M059J (cell line): ENCODE data around the gene RRP1B. TPM values are rescaled to one million over a fixed set of nuclear protein-coding genes. Genes with fewer than 3 reads are reported as not detected.

Experiments used
- DNase-seq: peaks from one replicate; pipeline ENCODE4 v3.0.0-alpha.2; 2012; ENCODE audit warnings: low read depth
- total RNA-seq: library from RNA; depleted of rRNA; stranded (reverse); fragments of >200 nt; shearing (Covaris generic); gene quantifications from 2 replicates; pipeline ENCODE4 v1.2.3, GENCODE V29; 2014

Gene RRP1B
- total RNA-seq, 1 experiment from 2014 or later: 42.8 TPM

- no peak for DNase-seq
Observed at GRCh38 chr21:43639470-43640353, 19.6 kb upstream of the RRP1B start.

GRCh38 chr21:43640400-43640799 lies 19.0 kb upstream of the RRP1B start:
- DNase-seq: no peak

- no peak for DNase-seq
Observed at GRCh38 chr21:43643193-43643592, 16.2 kb upstream of the RRP1B start.

GRCh38 chr21:43644071-43644470 lies 15.3 kb upstream of the RRP1B start:
- DNase-seq: no peak

- peak; percentile 75 for DNase-seq
Observed at GRCh38 chr21:43644609-43645008, 14.8 kb upstream of the RRP1B start.

- DNase-seq: peak; percentile 87
Observed at GRCh38 chr21:43645136-43645891, 14.0 kb upstream of the RRP1B start.

GRCh38 chr21:43645976-43646375 lies 13.4 kb upstream of the RRP1B start:
- no peak for DNase-seq

- peak; percentile 89 for DNase-seq
Observed at GRCh38 chr21:43646550-43647260, 12.7 kb upstream of the RRP1B start.

- no peak for DNase-seq
Observed at GRCh38 chr21:43648171-43648570, 11.2 kb upstream of the RRP1B start.

- DNase-seq: peak; percentile 62
Observed at GRCh38 chr21:43651926-43652325, 7.4 kb upstream of the RRP1B start.

GRCh38 chr21:43652616-43653015 lies 6.7 kb upstream of the RRP1B start:
- no peak for DNase-seq

GRCh38 chr21:43653626-43654025 lies 5.7 kb upstream of the RRP1B start:
- DNase-seq: no peak

GRCh38 chr21:43654806-43655489 lies 4.4 kb upstream of the RRP1B start:
- peak; percentile 86 for DNase-seq

GRCh38 chr21:43657355-43658087 lies 1.8 kb upstream of the RRP1B start:
- no peak for DNase-seq

GRCh38 chr21:43658088-43658741 lies 1.1 kb upstream of the RRP1B start:
- DNase-seq: no peak

GRCh38 chr21:43658769-43659135 lies 608 bp upstream of the RRP1B start:
- DNase-seq: no peak

- no peak for DNase-seq
Observed at GRCh38 chr21:43662286-43662685, 2.9 kb downstream of the RRP1B start.

GRCh38 chr21:43663033-43663432 lies 3.7 kb downstream of the RRP1B start:
- no peak for DNase-seq

- DNase-seq: no peak
Observed at GRCh38 chr21:43664358-43664757, 5.0 kb downstream of the RRP1B start.

GRCh38 chr21:43665879-43666278 lies 6.5 kb downstream of the RRP1B start:
- DNase-seq: no peak
